Ovary (tissue), 3 donors: ENCODE measurements around the gene PCDHGA1.

ENCODE experiments used
- CTCF ChIP-seq, 3 donors: fragments of 450-650 bp in 2 of 3; fragments of 200-600 bp in 1 of 3; IDR thresholded peaks; one replicate each; pipeline versions ENCODE4 v1.5.1 to v1.8.0; 2016 to 2022; ENCODE audit warnings: antibody characterized with exemption in 3 of 3, mild to moderate bottlenecking in 1 of 3
- POLR2A ChIP-seq: fragments of 450-650 bp; IDR thresholded peaks from one replicate; pipeline ENCODE4 v1.6.1; 2017; ENCODE audit warnings: antibody characterized with exemption, mild to moderate bottlenecking, moderate library complexity
- donor health status: DM: no; HTN: no; CAD: no.

DNA sequence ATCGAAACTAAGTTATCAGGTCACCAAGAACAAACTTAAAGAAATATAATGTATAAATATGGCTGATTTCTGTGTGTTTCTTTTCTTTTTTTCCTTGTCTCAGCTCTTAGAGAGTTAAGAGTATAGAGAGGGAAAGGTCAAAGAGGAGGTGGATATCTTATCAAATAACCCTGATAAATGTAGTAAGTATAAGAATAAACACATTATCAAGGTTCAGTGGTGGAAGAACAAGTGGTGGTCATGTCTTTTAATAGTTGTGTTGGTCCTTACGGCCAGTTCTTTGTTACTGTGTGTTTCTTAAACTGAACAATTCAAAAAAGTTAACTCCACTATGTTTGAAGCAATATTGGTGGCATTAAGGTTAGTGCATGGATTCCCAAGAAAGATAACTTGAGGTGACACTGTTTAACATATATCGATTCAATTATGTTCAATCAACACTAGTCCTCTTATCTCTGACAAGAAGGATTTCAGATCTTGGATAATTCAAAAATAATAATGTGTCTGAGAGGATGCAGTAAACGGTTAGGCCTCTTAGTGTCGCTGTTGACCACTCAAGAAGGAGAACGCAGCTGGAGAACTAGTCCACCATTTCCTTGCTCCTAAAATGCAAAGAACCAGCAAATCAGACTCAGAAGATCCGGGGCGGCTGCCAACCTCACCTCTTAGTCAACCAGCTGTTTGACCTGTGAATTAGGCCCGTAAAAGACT, 13.1 kb downstream of the PCDHGA1 start, which contains the start of gene PCDHGA3:
- TF ChIP-seq POLR2A = no peak
- no peak for TF ChIP-seq CTCF (IDR thresholded peaks at IDR 0.05)
